Hepatocyte (in vitro differentiated cells): ENCODE measurements around the gene APOL2. TPM values are rescaled to one million over a fixed set of nuclear protein-coding genes. Genes with fewer than 3 reads are reported as not detected.
A peak's percentile ranks its signal among the peaks of the same experiment; 100 is the strongest.

Experiments used
- DNase-seq: peaks from one replicate; pipeline ENCODE4 v3.0.0-alpha.2; 2016; ENCODE audit warnings: low spot score
- H2AFZ ChIP-seq: fragments of 200-600 bp; sonication (generic); 2 replicates; pipeline ENCODE4 v1.6.0; 2016; ENCODE audit warnings: antibody characterized with exemption, mild to moderate bottlenecking
- H3K27ac ChIP-seq: fragments of 200-600 bp; sonication (generic); 2 replicates; pipeline ENCODE4 v1.5.1; 2016; ENCODE audit warnings: mild to moderate bottlenecking
- H3K27me3 ChIP-seq: fragments of 200-600 bp; sonication (generic); 2 replicates; pipeline ENCODE4 v1.6.1; 2016
- H3K36me3 ChIP-seq: fragments of 200-600 bp; sonication (generic); replicated peaks from 2 replicates; pipeline ENCODE4 v1.5.1; 2016; ENCODE audit warnings: low read depth; ENCODE audit not compliant: insufficient read depth
- H3K4me1 ChIP-seq: fragments of 200-600 bp; sonication (generic); 2 replicates; pipeline ENCODE4 v1.5.1; 2016; ENCODE audit warnings: mild to moderate bottlenecking, moderate library complexity; ENCODE audit not compliant: insufficient read depth
- H3K4me2 ChIP-seq: fragments of 200-600 bp; sonication (generic); 2 replicates; pipeline ENCODE4 v1.6.0; 2016
- H3K4me3 ChIP-seq: fragments of 200-600 bp; sonication (generic); 2 replicates; pipeline ENCODE4 v1.5.1; 2016; ENCODE audit warnings: mild to moderate bottlenecking
- H3K79me2 ChIP-seq: fragments of 200-600 bp; sonication (generic); 2 replicates; pipeline ENCODE4 v1.6.0; 2017; ENCODE audit warnings: mild to moderate bottlenecking
- H3K9me2 ChIP-seq: fragments of 200-600 bp; sonication (generic); replicated peaks from 2 replicates; pipeline ENCODE4 v1.6.0; 2017; ENCODE audit warnings: mild to moderate bottlenecking; ENCODE audit not compliant: insufficient read depth
- H3K9me3 ChIP-seq: fragments of 200-600 bp; sonication (generic); 2 replicates; pipeline ENCODE4 v1.5.1; 2016; ENCODE audit warnings: low read depth, mild to moderate bottlenecking
- H4K20me1 ChIP-seq: fragments of 200-600 bp; sonication (generic); 2 replicates; pipeline ENCODE4 v1.6.0; 2016; ENCODE audit warnings: mild to moderate bottlenecking; ENCODE audit not compliant: insufficient read depth, poor library complexity, severe bottlenecking
- CTCF ChIP-seq: fragments of 200-600 bp; sonication (generic); IDR thresholded peaks from 2 replicates; pipeline ENCODE4 v1.5.1; 2016; ENCODE audit warnings: antibody characterized with exemption, mild to moderate bottlenecking; ENCODE audit not compliant: poor library complexity
- EZH2 ChIP-seq: fragments of 200-600 bp; sonication (generic); IDR thresholded peaks from 2 replicates; pipeline ENCODE4 v1.6.1; 2016; ENCODE audit warnings: antibody characterized with exemption, mild to moderate bottlenecking, borderline replicate concordance
- EZH2phosphoT487 ChIP-seq: fragments of 200-600 bp; sonication (generic); IDR thresholded peaks from one replicate; pipeline ENCODE4 v1.6.1; 2018; ENCODE audit warnings: antibody characterized with exemption, mild to moderate bottlenecking, low read depth, moderate library complexity; ENCODE audit not compliant: unreplicated experiment, severe bottlenecking
- WGBS: methylation state at CpG from one replicate; pipeline ENCODE4 v1.1.6; 2016; ENCODE audit warnings: low lambda C conversion rate; ENCODE audit errors: missing lambda C conversion rate; 5-methylcytosine and 5-hydroxymethylcytosine counted together
- microRNA-seq: library from miRNA; unstranded; fragments of <30 nt; microRNA quantifications from one replicate; pipeline ENCODE4, GENCODE V29; 2017
- polyA plus RNA-seq: library from polyadenylated mRNA; unstranded; fragments of >200 nt; fragmentation: Nextera tagmentation; extraction: Ambion mirVana; gene quantifications from 2 replicates; pipeline ENCODE4 v1.2.1, GENCODE V29; 2016
- small RNA-seq: library from RNA; depleted of rRNA; stranded (forward); fragments of <200 nt; gene quantifications from one replicate; pipeline ENCODE3, GENCODE V24; 2014
- total RNA-seq: library from RNA; depleted of rRNA; stranded (reverse); fragments of >200 nt; gene quantifications from 2 replicates; pipeline ENCODE4 v1.2.3, GENCODE V29; 2014

APOL2 gene
- total and polyA plus RNA-seq, 2 experiments from 2014 or later, result 19.5 to 34.8 TPM

DNA sequence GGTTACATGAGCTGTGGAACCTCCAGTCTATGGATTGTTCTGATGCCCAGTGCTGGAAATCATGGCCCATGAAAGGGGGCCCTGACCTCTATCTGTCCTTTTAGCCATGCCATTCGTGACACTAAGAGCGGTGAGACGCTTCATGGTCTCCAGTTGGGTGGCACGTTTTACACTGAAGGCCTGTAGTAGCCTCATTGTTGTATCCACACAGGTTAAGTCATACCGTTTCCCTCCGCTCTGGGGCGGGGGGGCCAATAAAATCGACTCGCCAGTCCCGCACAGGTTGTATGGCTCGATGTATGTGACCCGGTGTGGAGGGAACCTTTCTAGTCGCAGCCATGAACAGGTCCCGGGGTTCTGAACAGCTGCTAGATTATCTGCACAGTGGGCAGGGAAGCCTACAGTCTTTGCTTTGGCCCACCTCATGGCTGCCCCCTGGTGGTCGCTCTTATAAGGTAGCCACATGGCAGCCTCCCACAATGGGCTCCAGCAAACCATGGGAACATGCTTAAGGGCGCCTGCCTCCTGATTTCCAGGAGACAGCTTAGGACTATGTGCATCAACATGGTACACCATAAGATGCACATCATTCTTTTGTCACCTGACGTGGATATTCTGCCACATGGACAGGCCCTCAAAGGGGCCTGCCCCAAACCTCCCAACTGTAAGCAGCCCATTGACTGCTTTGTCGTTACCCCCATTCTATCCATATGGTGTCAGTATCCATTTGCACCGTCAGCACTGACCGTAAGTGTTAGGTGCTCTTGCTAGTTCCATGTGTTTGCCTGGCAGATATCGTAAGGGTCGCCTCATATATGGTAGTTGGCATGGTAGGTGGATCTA lies 59.1 kb downstream of the APOL2 start:
- Histone ChIP-seq H2AFZ (no peak overlapping the region), H3K4me3 (no peak overlapping the region), H3K4me2 (no peak overlapping the region), H3K79me2 (no peaks in the 10 kb centered on the region), H3K27me3 (no peaks in the 10 kb centered on the region), H3K36me3 (no peaks in the 10 kb centered on the region), H3K9me3 (no peaks in the 10 kb centered on the region), H4K20me1 (no peaks in the 10 kb centered on the region), H3K4me1 (no peaks in the 10 kb centered on the region), H3K9me2 (no peaks in the 10 kb centered on the region), H3K27ac (no peak overlapping the region)
- DNase-seq, result peak; percentile 81
- WGBS, result 64% methylated on average over 22 of the region's 22 CpGs
- TF ChIP-seq EZH2 (no peak), EZH2phosphoT487 (no peak), CTCF (peak; percentile 60)

GRCh38 chr22:36177160-36177559 lies 62.2 kb downstream of the APOL2 start:
- TF ChIP-seq CTCF (no peak), EZH2 (no peak), EZH2phosphoT487 (no peak)
- no peak overlapping the region for H3K4me3 ChIP-seq
- H3K27me3 ChIP-seq, result no peaks in the 10 kb centered on the region
- DNase-seq, result no peak
- H3K4me1 ChIP-seq, result no peaks in the 10 kb centered on the region
- no peaks in the 10 kb centered on the region for H3K9me2 ChIP-seq
- no peaks in the 10 kb centered on the region for H3K9me3 ChIP-seq
- H4K20me1 ChIP-seq, result no peaks in the 10 kb centered on the region
- H3K4me2 ChIP-seq, result no peak overlapping the region
- H2AFZ ChIP-seq, result no peak overlapping the region
- no peaks in the 10 kb centered on the region for H3K36me3 ChIP-seq
- 79% methylated on average over 3 of the region's 3 CpGs for WGBS
- no peak overlapping the region for H3K27ac ChIP-seq
- H3K79me2 ChIP-seq, result no peaks in the 10 kb centered on the region

Small RNA genes within 50 kb of the gene (microRNA-seq; reads per million reads assigned to microRNA genes)
- not detected for gene MIR6819

Small RNA genes within 50 kb of the gene (small RNA-seq; reads per million reads assigned to genes)
- not detected for gene MIR6819

Other genes starting within 250 kb of the APOL2 start
- gene RBFOX2, start 210.7 kb downstream of the APOL2 start, total RNA-seq, result 94.7 and 133 TPM in 2 replicates
- gene RBFOX2, start 210.7 kb downstream of the APOL2 start, polyA plus RNA-seq, result 76.7 and 84.2 TPM in 2 replicates
- gene APOL3, start 78.8 kb downstream of the APOL2 start, total RNA-seq, result 1.3 and 2.7 TPM in 2 replicates
- 0.79 and 2.1 TPM in 2 replicates for gene APOL3, start 78.8 kb downstream of the APOL2 start, polyA plus RNA-seq
- gene APOL4, start 37.7 kb downstream of the APOL2 start, total RNA-seq, result 1.0 and 2.8 TPM in 2 replicates
- 0.97 and 1.5 TPM in 2 replicates for gene APOL4, start 37.7 kb downstream of the APOL2 start, polyA plus RNA-seq
- 6.2 and 7.3 TPM in 2 replicates for gene APOL1, start 13.6 kb upstream of the APOL2 start, total RNA-seq
- 6.4 and 6.8 TPM in 2 replicates for gene APOL1, start 13.6 kb upstream of the APOL2 start, polyA plus RNA-seq
- gene MYH9, start 148.4 kb upstream of the APOL2 start, total RNA-seq, result 149 and 188 TPM in 2 replicates
- 125 and 140 TPM in 2 replicates for gene MYH9, start 148.4 kb upstream of the APOL2 start, polyA plus RNA-seq
- gene TXN2, start 242.1 kb upstream of the APOL2 start, total RNA-seq, result 42.6 and 52.9 TPM in 2 replicates
- gene TXN2, start 242.1 kb upstream of the APOL2 start, polyA plus RNA-seq, result 129 and 131 TPM in 2 replicates